H1 (cell line): ENCODE measurements around the gene CTDNEP1. TPM values are rescaled to one million over a fixed set of nuclear protein-coding genes. Genes with fewer than 3 reads are reported as not detected.

ENCODE experiments used
- CTCF ChIA-PET: fragments of 300-600 bp; sonication (Branson Sonifier 250); formaldehyde crosslinking; loops from one replicate; lab custom pipeline; 2021; ENCODE audit not compliant: partially characterized antibody; lab: Charles Lee
- POLR2A ChIA-PET: fragments of 300-600 bp; sonication (Branson Sonifier 250); formaldehyde crosslinking; loops from one replicate; lab custom pipeline; 2021; ENCODE audit warnings: inconsistent platforms; ENCODE audit not compliant: partially characterized antibody; lab: Charles Lee
- DNase-seq, 2 experiments: peaks; one replicate each; pipeline versions ENCODE4 v3.0.0 to v3.0.0-alpha.2; 2010 to 2022; ENCODE audit warnings: low spot score in 2 of 2, low read depth in 1 of 2, mixed read lengths in 1 of 2
- FAIRE-seq: peaks from 2 replicates; lab custom pipeline; 2011; peaks lifted over from hg19 to GRCh38; lab: Jason Lieb, UNC
- H2AFZ ChIP-seq: 2 replicates; pipeline ENCODE4 v1.8.1; 2012; ENCODE audit warnings: low read length, inconsistent platforms
- H2AK5ac ChIP-seq: 2 replicates; pipeline ENCODE4 v1.6.1; 2013; ENCODE audit warnings: low read depth, low read length
- H2BK120ac ChIP-seq: replicated peaks from 2 replicates; pipeline ENCODE3; 2013; ENCODE audit warnings: low read depth, low read length, inconsistent platforms
- H2BK12ac ChIP-seq: 2 replicates; pipeline ENCODE4 v1.6.1; 2013; ENCODE audit warnings: low read depth, low read length
- H2BK15ac ChIP-seq: 2 replicates; pipeline ENCODE4 v1.6.1; 2013; ENCODE audit warnings: low read length
- H2BK20ac ChIP-seq: 2 replicates; pipeline ENCODE4 v1.6.1; 2013; ENCODE audit warnings: low read length
- H2BK5ac ChIP-seq: 2 replicates; pipeline ENCODE4 v1.6.1; 2013; ENCODE audit warnings: low read depth, low read length
- H3K14ac ChIP-seq: 2 replicates; pipeline ENCODE4 v1.6.1; 2013; ENCODE audit warnings: inconsistent platforms; ENCODE audit not compliant: insufficient read length
- H3K18ac ChIP-seq: 2 replicates; pipeline ENCODE4 v1.6.1; 2013; ENCODE audit warnings: low read length; ENCODE audit errors: extremely low read depth
- H3K23ac ChIP-seq: 2 replicates; pipeline ENCODE4 v1.6.1; 2013; ENCODE audit warnings: inconsistent platforms; ENCODE audit not compliant: insufficient read length
- H3K23me2 ChIP-seq: 2 replicates; pipeline ENCODE4 v1.6.1; 2013; ENCODE audit warnings: low read depth, low read length
- H3K27ac ChIP-seq: 2 replicates; pipeline ENCODE4 v1.6.1; 2011; ENCODE audit warnings: low read depth, low read length, inconsistent platforms
- H3K27me3 ChIP-seq, 4 experiments: replicated peaks in 1 of 4; 1 replicate in 1 of 4; 2 replicates in 3 of 4; pipeline versions ENCODE4 v1.6.1 to v1.8.1; 2011 to 2013; ENCODE audit warnings: low read length in 3 of 4, mild to moderate bottlenecking in 3 of 4, inconsistent platforms in 2 of 4, mixed read lengths in 2 of 4, moderate library complexity in 1 of 4; ENCODE audit not compliant: control insufficient read depth in 3 of 4, insufficient read depth in 3 of 4; ENCODE audit errors: extremely low read depth in 1 of 4
- H3K36me3 ChIP-seq, 4 experiments: 2 replicates each; pipeline versions ENCODE4 v1.6.1 to v1.8.1; 2011 to 2013; ENCODE audit warnings: mild to moderate bottlenecking in 4 of 4, low read length in 3 of 4, moderate library complexity in 2 of 4, control low read depth in 1 of 4, inconsistent platforms in 1 of 4; ENCODE audit not compliant: insufficient read depth in 4 of 4, control insufficient read depth in 2 of 4
- H3K4ac ChIP-seq: replicated peaks from 2 replicates; pipeline ENCODE3; 2013; ENCODE audit warnings: low read length, low read depth, mixed read lengths, inconsistent platforms; ENCODE audit not compliant: insufficient read length
- H3K4me1 ChIP-seq, 4 experiments: replicated peaks in 1 of 4; 1 replicate in 1 of 4; 2 replicates in 3 of 4; pipeline versions ENCODE4 v1.6.1 to v1.8.1; 2011 to 2013; ENCODE audit warnings: low read length in 3 of 4, inconsistent platforms in 2 of 4, mixed read lengths in 1 of 4; ENCODE audit not compliant: insufficient read depth in 4 of 4, control insufficient read depth in 3 of 4
- H3K4me2 ChIP-seq, 2 experiments: 2 replicates each; pipeline versions ENCODE4 v1.6.1 to v1.8.1; 2011 to 2013; ENCODE audit warnings: low read depth in 2 of 2, low read length in 2 of 2, control low read depth in 1 of 2, inconsistent platforms in 1 of 2, mild to moderate bottlenecking in 1 of 2; ENCODE audit not compliant: insufficient read depth in 1 of 2
- H3K4me3 ChIP-seq, 4 experiments: fragments of 200-600, 300-600 bp in 1 of 4; sonication (generic), shearing (Covaris generic), sonication (Bioruptor Twin) in 1 of 4; 2 replicates each; pipeline versions ENCODE4 v1.5.1 to v1.8.1; 2011 to 2016; ENCODE audit warnings: low read length in 4 of 4, low read depth in 3 of 4, control low read depth in 2 of 4, inconsistent platforms in 2 of 4, mild to moderate bottlenecking in 2 of 4, mixed read lengths in 1 of 4, moderate library complexity in 1 of 4; ENCODE audit not compliant: insufficient read depth in 2 of 4; ENCODE audit errors: extremely low read depth in 1 of 4
- H3K56ac ChIP-seq: replicated peaks from 2 replicates; pipeline ENCODE3; 2013; ENCODE audit warnings: low read depth, mild to moderate bottlenecking, mixed read lengths, low read length, inconsistent platforms; ENCODE audit not compliant: insufficient read length
- H3K79me1 ChIP-seq: 2 replicates; pipeline ENCODE4 v1.6.1; 2013; ENCODE audit warnings: low read depth, low read length, control low read depth
- H3K79me2 ChIP-seq, 2 experiments: 2 replicates each; pipeline versions ENCODE4 v1.6.1 to v1.8.1; 2012 to 2013; ENCODE audit warnings: low read length in 2 of 2, mild to moderate bottlenecking in 2 of 2, inconsistent platforms in 1 of 2; ENCODE audit not compliant: insufficient read depth in 2 of 2, control insufficient read depth in 1 of 2
- H3K9ac ChIP-seq, 4 experiments: replicated peaks in 1 of 4; 1 replicate in 1 of 4; 2 replicates in 3 of 4; pipeline versions ENCODE4 v1.6.1 to v1.8.1; 2011 to 2013; ENCODE audit warnings: low read depth in 3 of 4, low read length in 3 of 4, control low read depth in 2 of 4, mild to moderate bottlenecking in 2 of 4, moderate library complexity in 2 of 4, inconsistent platforms in 1 of 4; ENCODE audit errors: extremely low read depth in 1 of 4
- H3K9me3 ChIP-seq, 2 experiments: 2 replicates each; pipeline versions ENCODE4 v1.6.1 to v1.8.1; 2012 to 2013; ENCODE audit warnings: mild to moderate bottlenecking in 2 of 2, moderate library complexity in 2 of 2, control low read depth in 1 of 2, inconsistent platforms in 1 of 2, low read depth in 1 of 2, low read length in 1 of 2, mixed read lengths in 1 of 2; ENCODE audit not compliant: insufficient read depth in 2 of 2
- H4K20me1 ChIP-seq, 2 experiments: replicated peaks in 1 of 2; 2 replicates each; pipeline versions ENCODE3 to v1.8.1; 2011 to 2013; ENCODE audit warnings: inconsistent platforms in 2 of 2, low read length in 2 of 2, mild to moderate bottlenecking in 1 of 2; ENCODE audit not compliant: insufficient read depth in 2 of 2, control insufficient read depth in 1 of 2
- H4K5ac ChIP-seq: 2 replicates; pipeline ENCODE4 v1.6.1; 2013; ENCODE audit warnings: low read length, low read depth, mixed read lengths, inconsistent platforms; ENCODE audit not compliant: insufficient read length
- H4K8ac ChIP-seq: 2 replicates; pipeline ENCODE4 v1.8.0; 2013; ENCODE audit warnings: mild to moderate bottlenecking, moderate library complexity, low read length, inconsistent platforms; ENCODE audit not compliant: insufficient read depth; ENCODE audit errors: extremely low read depth
- H4K91ac ChIP-seq: replicated peaks from 2 replicates; pipeline ENCODE3; 2013; ENCODE audit warnings: low read length, mixed read lengths, inconsistent platforms; ENCODE audit not compliant: insufficient read length
- EP300 ChIP-seq, 2 experiments: IDR thresholded peaks; 1 replicate in 1 of 2; 2 replicates in 1 of 2; pipeline ENCODE4 v1.6.1; 2011 to 2012; ENCODE audit warnings: low read depth in 2 of 2, low read length in 2 of 2, mild to moderate bottlenecking in 2 of 2, borderline replicate concordance in 1 of 2, inconsistent platforms in 1 of 2, moderate library complexity in 1 of 2
- WGBS, 2 experiments: shearing (Covaris generic) in 1 of 2; methylation state at CpG; one replicate each; pipeline versions ENCODE4 v1.1.6 to v1.1.7; 2013 to 2015; ENCODE audit warnings: low lambda C conversion rate in 2 of 2, mixed read lengths in 2 of 2, inconsistent platforms in 1 of 2, low coverage in 1 of 2, missing lambda C conversion rate in 1 of 2; ENCODE audit not compliant: insufficient replicate concordance in 2 of 2, insufficient coverage in 1 of 2, insufficient read length in 1 of 2; ENCODE audit errors: extremely low coverage in 1 of 2, missing lambda C conversion rate in 1 of 2; 5-methylcytosine and 5-hydroxymethylcytosine counted together
- polyA plus RNA-seq, 7 experiments: library from polyadenylated mRNA; depleted of rRNA in 3 of 7; stranded (reverse) in 5 of 7; unstranded in 2 of 7; fragments of >200 nt in 5 of 7; fragments of 200-250 nt in 2 of 7; gene quantifications; 1 replicate in 5 of 7; 2 replicates in 1 of 7; 4 replicates in 1 of 7; pipeline versions ENCODE4 v1.2.1 to v1.2.3, GENCODE V29; 2011 to 2013; ENCODE audit warnings: missing spikeins in 2 of 7, mixed read lengths in 2 of 7
- total RNA-seq: library from RNA; stranded (reverse); fragmentation: NEBNext Ultra II Directional; extraction: Animal tissue kit (Norgen Biotek cat#: 25700); gene quantifications from 2 replicates; pipeline ENCODE4 v1.2.1, GENCODE V29; 2021

The CTDNEP1 gene
- total and polyA plus RNA-seq, 2 of the 8 experiments (the other 6 are each of a cell fraction or from before 2014, with no cell fraction given): 114 to 123 TPM

DNA sequence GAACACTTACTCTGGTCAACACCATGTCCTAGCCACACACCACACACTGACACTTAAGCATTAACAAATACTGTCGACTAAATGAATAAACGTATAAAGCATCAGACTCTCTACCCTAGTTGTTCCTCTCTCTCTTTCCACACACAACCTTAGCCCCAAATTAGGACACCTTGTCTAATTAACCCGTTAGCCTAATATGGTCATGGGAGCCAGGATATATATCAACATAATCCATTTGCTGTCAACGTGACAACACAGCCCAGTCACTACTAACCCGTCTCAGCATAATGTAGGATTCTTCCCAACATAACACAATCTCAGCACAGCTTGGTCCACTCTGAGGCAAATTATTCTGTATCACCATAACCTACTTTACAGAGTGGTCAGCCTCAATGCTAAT lies 19.4 kb downstream of the CTDNEP1 start:
- peaks cover 17 to 46% of the 10 kb centered on the region in 2 experiments for H4K20me1 ChIP-seq
- no peak overlapping the region for H3K4ac ChIP-seq
- H4K91ac ChIP-seq: no peak overlapping the region
- 0 out of 8 replicates have a peak overlapping the region, but pooled peaks of 1 of the 4 experiments have one; percentile 14 for H3K4me3 ChIP-seq
- H2AK5ac ChIP-seq: no peak overlapping the region
- H2BK5ac ChIP-seq: no peak overlapping the region
- peaks cover 10% of the 10 kb centered on the region for H3K79me1 ChIP-seq
- no peaks in the 10 kb centered on the region for H3K27me3 ChIP-seq
- H2BK20ac ChIP-seq: no peak overlapping the region
- H3K36me3 ChIP-seq: peaks cover 27 to 50% (median 47%) of the 10 kb centered on the region in 4 experiments
- ChIA-PET POLR2A (interaction anchor here (0.9 to 19.7 kb wide), 6 partner anchors 10 to 105 kb away, joined by 3 to 386 read pairs (median 4); partner anchors contain the start of genes ACADVL, ACAP1 and DLG4), CTCF (interaction anchor here (4.0 kb wide), 1 partner anchor 12 kb away, joined by 24 read pairs; the partner anchor contains the start of genes ACADVL and DLG4)
- H4K5ac ChIP-seq: no peak overlapping the region
- peaks cover 13 to 55% of the 10 kb centered on the region in 2 experiments for H3K79me2 ChIP-seq
- H3K23ac ChIP-seq: no peak overlapping the region
- no peak overlapping the region for H3K18ac ChIP-seq
- TF ChIP-seq EP300 (IDR thresholded peaks at IDR 0.05; ENCODE audit: borderline replicate concordance in 1 of 2, low read depth in 2 of 2, low read length in 2 of 2): no peak
- no peak overlapping the region for H2AFZ ChIP-seq
- H3K14ac ChIP-seq: no peak overlapping the region
- peaks cover 0 to 10% (median 2%) of the 10 kb centered on the region in 4 experiments; a peak in 5 of 7 replicates for H3K4me1 ChIP-seq
- WGBS, 2 experiments: 88% methylated on average over 5 of the region's 5 CpGs; no CpG with 5 or more reads in 1 of the 2 experiments
- H2BK120ac ChIP-seq: no peak overlapping the region
- no peak overlapping the region for H2BK12ac ChIP-seq
- no peaks in the 10 kb centered on the region for H3K9me3 ChIP-seq
- no peak overlapping the region for H4K8ac ChIP-seq
- H3K9ac ChIP-seq: no peak overlapping the region; a peak in 1 of 7 replicates
- no peak overlapping the region for H3K27ac ChIP-seq
- no peak for DNase-seq
- peak overlapping the region in 1 of 2 experiments; percentile 56; a peak in 2 of 4 replicates for H3K4me2 ChIP-seq
- no peak for FAIRE-seq
- H3K23me2 ChIP-seq: no peaks in the 10 kb centered on the region
- no peak overlapping the region for H2BK15ac ChIP-seq
- H3K56ac ChIP-seq: no peak overlapping the region
